SK-N-SH treated with all-trans-retinoic acid at 6 μM for 48 hours (cell line): ENCODE results near the gene GRID2IP.

ENCODE experiments used
- ARNTL ChIP-seq: fragments of 450-650 bp; formaldehyde crosslinking; IDR thresholded peaks from 2 replicates; pipeline ENCODE4 v1.5.0; 2020; ENCODE audit warnings: low read depth, mild to moderate bottlenecking, moderate library complexity, borderline replicate concordance
- CREB5 ChIP-seq: fragments of 250-450 bp; sonication (Bioruptor Pico); IDR thresholded peaks from 2 replicates; pipeline ENCODE4 v1.5.1; 2020; ENCODE audit warnings: low read depth, mild to moderate bottlenecking, moderate library complexity
- ESRRG ChIP-seq: fragments of 250-450 bp; sonication (Bioruptor Pico); IDR thresholded peaks from 2 replicates; pipeline ENCODE4 v1.6.1; 2021; ENCODE audit warnings: mild to moderate bottlenecking
- GLIS3 ChIP-seq: fragments of 250-450 bp; sonication (Bioruptor Pico); IDR thresholded peaks from 2 replicates; pipeline ENCODE4 v1.5.0; 2020; ENCODE audit warnings: mild to moderate bottlenecking, moderate library complexity
- OSR1 ChIP-seq: fragments of 250-450 bp; sonication (Bioruptor Pico); IDR thresholded peaks from 2 replicates; pipeline ENCODE4 v1.8.0; 2022; ENCODE audit warnings: moderate library complexity, mild to moderate bottlenecking, inconsistent platforms
- POU6F1 ChIP-seq: fragments of 250-450 bp; sonication (Bioruptor Pico); IDR thresholded peaks from 2 replicates; pipeline ENCODE4 v1.8.0; 2021; ENCODE audit warnings: low read depth, mild to moderate bottlenecking, moderate library complexity, borderline replicate concordance
- RARB ChIP-seq: fragments of 250-450 bp; sonication (Bioruptor Pico); IDR thresholded peaks from 2 replicates; pipeline ENCODE4 v1.8.0; 2021; ENCODE audit warnings: mild to moderate bottlenecking, moderate library complexity
- SNAI2 ChIP-seq: fragments of 250-450 bp; sonication (Bioruptor Pico); IDR thresholded peaks from 2 replicates; pipeline ENCODE4 v1.5.0; 2020; ENCODE audit warnings: mild to moderate bottlenecking, moderate library complexity
- TOX ChIP-seq: fragments of 250-450 bp; sonication (Bioruptor Pico); IDR thresholded peaks from 2 replicates; pipeline ENCODE4 v1.8.0; 2021; ENCODE audit warnings: mild to moderate bottlenecking, moderate library complexity, borderline replicate concordance
- ZFP3 ChIP-seq: fragments of 250-450 bp; sonication (Bioruptor Pico); IDR thresholded peaks from 2 replicates; pipeline ENCODE4 v1.5.0; 2020; ENCODE audit warnings: mild to moderate bottlenecking, moderate library complexity
- ZFP30 ChIP-seq: fragments of 450-650 bp; formaldehyde crosslinking; IDR thresholded peaks from 2 replicates; pipeline ENCODE4 v1.5.0; 2022; ENCODE audit warnings: mild to moderate bottlenecking, moderate library complexity
- ZNF70 ChIP-seq: fragments of 450-650 bp; formaldehyde crosslinking; IDR thresholded peaks from 2 replicates; pipeline ENCODE4 v1.5.0; 2020; ENCODE audit warnings: mild to moderate bottlenecking, moderate library complexity
- ZNF8 ChIP-seq: fragments of 450-650 bp; formaldehyde crosslinking; IDR thresholded peaks from 2 replicates; pipeline ENCODE4 v1.5.0; 2020; ENCODE audit warnings: mild to moderate bottlenecking, moderate library complexity
- TF ChIP-seq, protein P1 (sequence below): fragments of 250-450 bp; sonication (Bioruptor Pico); IDR thresholded peaks from 2 replicates; pipeline ENCODE4 v1.5.0; 2020; ENCODE audit warnings: mild to moderate bottlenecking, moderate library complexity

- TF ChIP-seq ZFP3 (CRISPR knock-in tag) (no peak), OSR1 (CRISPR knock-in tag) (no peak), SNAI2 (CRISPR knock-in tag) (no peak), ZNF70 (no peak), ARNTL (CRISPR knock-in tag) (no peak), ESRRG (no peak), POU6F1 (CRISPR knock-in tag) (no peak), CREB5 (CRISPR knock-in tag) (no peak), ZNF8 (CRISPR knock-in tag) (no peak), RARB (CRISPR knock-in tag) (no peak), ZFP30 (no peak), GLIS3 (CRISPR knock-in tag) (no peak), TOX (CRISPR knock-in tag) (no peak)
- TF ChIP-seq, protein P1, sequence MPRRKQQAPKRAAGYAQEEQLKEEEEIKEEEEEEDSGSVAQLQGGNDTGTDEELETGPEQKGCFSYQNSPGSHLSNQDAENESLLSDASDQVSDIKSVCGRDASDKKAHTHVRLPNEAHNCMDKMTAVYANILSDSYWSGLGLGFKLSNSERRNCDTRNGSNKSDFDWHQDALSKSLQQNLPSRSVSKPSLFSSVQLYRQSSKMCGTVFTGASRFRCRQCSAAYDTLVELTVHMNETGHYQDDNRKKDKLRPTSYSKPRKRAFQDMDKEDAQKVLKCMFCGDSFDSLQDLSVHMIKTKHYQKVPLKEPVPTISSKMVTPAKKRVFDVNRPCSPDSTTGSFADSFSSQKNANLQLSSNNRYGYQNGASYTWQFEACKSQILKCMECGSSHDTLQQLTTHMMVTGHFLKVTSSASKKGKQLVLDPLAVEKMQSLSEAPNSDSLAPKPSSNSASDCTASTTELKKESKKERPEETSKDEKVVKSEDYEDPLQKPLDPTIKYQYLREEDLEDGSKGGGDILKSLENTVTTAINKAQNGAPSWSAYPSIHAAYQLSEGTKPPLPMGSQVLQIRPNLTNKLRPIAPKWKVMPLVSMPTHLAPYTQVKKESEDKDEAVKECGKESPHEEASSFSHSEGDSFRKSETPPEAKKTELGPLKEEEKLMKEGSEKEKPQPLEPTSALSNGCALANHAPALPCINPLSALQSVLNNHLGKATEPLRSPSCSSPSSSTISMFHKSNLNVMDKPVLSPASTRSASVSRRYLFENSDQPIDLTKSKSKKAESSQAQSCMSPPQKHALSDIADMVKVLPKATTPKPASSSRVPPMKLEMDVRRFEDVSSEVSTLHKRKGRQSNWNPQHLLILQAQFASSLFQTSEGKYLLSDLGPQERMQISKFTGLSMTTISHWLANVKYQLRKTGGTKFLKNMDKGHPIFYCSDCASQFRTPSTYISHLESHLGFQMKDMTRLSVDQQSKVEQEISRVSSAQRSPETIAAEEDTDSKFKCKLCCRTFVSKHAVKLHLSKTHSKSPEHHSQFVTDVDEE (CRISPR knock-in tag): no peak
Observed at GRCh38 chr7:6482307-6482706, 69.0 kb downstream of the GRID2IP start.
